GM18508 (cell line): ENCODE results near the gene GNAO1.

Experiments
- ATAC-seq: cut with Tn5 transposase; IDR thresholded peaks from one replicate; pipeline ENCODE4 v1.9.1; 2021; ENCODE audit warnings: moderate number of reproducible peaks; ENCODE audit not compliant: insufficient read depth, unreplicated experiment

The GNAO1 gene

DNA sequence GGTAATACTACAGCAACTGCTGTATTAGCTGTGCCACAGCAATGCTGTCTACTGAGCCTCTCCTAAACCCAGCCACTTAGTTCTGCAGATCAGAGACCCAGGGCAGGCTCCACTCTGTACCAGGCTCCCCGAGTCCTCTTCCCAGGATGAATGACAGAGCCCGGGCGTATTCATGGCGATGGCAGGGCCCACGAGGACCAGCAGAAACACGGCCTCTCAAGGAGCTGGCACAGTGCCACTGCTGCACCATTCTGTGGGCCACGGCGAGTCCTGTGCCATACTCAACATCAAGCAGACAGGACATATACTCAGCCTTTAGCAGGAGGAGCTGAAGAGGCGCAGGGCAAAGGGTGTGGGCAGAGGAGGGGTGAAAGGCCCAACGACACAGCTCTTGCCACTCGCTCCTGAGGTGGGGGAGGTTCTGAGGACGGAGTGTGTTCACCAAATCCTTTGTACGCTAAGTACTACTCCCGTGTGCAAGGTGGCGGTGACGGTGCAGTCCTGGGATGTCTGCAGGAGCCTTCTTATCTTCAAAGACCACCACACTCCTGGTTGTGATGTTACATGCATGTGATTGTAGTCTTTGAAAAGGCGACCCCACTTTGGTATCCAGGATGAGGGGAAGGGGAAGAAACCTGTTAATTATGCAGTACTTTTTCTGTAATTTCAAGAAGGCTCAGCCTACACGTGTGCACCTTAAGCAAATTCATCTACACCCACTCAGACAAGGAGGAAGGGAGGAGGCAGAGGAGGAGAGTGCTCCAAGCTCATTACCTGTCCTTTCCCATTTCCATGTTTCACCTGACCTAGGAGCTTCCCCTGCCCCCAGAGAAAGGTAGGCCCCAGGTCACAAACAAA is 136.0 kb downstream of the GNAO1 start:
- ATAC-seq: no peak

DNA sequence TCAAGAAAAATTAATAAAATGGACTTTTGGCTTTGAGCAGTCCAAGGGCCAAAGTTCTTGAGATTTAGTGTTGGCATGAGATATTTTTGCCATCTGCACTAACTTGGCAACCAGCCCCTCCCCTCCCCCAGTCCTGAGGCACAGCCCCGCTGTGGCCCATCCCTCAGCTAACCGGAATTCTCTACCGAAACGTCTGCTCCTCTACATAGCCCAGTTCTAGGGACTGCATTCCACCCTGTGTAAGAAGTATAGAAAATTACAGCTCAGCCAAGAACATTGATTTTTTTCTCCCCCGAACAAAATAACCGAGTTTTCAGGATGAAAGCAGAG is 136.6 kb downstream of the GNAO1 start:
- ATAC-seq: no peak

DNA sequence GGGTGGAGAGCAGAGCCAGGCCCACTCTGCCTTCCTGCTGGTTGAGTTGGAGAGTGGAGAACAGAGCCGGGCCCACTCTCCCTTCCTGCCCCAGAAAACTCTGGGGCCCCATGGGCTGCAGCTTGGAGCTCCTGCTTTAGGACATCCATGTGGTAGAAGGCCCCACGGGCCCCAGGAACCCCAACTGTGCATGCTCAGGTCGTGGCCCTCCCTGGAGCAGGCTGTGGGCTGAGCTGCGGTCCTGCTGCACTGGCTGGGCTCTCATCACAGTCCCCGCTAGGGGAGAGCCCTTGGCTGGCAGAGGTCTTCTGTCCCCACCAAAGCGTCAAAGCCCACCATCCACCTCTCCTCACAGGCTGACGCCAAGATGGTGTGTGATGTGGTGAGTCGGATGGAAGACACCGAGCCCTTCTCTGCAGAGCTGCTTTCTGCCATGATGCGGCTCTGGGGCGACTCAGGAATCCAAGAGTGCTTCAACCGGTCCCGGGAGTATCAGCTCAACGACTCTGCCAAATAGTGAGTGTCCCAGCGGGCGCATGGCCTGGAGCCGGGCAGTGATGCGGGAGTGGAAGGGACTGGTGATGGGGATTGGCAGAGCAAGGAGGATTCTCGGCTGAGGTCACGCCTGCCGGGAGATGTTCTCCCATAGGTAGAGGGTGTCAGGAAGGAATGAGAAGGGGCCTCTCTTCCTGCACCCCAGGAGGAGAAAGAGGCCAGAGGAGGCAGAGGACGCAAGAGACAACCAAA is 137.2 kb downstream of the GNAO1 start:
- no peak for ATAC-seq

DNA sequence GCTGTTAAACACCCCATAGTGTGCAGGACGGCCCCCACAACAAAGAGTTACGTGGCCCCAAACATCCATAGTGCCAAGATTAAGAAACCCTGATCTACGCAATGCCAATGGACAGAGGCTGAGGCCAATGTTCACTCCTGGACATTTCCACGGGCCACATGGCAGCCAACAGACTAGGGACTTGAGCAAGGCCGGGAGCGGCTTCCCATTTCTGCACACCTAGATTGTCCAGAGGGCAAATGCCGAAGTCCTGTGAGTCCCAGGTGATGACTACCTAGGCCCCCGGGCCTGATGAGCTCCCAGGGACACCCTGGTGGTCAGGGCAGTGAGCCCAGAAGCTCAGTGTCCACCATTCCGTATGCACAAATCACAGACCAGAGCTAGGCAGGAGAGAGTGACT is 138.6 kb downstream of the GNAO1 start:
- ATAC-seq: no peak

DNA sequence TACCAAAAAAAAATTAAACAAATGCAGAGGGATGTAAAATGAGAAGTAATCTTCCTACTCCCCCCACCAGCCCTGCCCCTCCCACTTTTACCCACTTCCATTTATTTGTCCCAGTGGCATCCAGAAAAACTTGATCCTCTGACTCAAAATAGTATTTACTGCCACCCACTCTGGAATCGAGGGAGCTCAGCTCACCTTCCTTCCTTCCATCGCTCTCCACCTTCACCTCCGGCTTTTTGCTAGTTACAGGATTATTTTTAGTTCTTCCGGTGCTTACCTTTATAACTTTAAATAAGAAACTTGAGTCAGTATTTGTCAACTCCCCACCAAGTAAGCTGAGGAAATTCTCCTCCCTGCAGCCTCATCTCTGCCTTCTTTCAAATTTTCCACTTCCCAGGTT is 139.2 kb downstream of the GNAO1 start:
- ATAC-seq: no peak

DNA sequence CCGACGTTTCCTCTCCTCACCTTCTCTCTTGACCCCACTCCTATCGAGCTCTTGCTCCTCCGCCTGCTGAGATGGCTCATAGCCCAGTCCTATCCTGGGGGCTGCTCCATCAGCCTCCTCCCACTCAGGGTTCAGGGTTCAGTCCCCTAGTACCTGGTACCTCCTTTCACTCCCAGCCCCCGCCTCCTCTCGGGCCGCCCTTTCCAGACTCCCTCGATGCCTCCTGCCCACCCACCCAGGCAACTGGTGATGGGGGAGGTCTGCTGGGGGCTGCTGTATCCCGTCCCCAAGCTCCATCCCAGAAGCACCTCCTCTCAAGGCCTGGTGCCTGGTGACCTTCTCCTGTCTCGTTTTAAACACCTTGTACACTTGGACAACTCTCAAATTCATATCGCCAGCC is 140.1 kb downstream of the GNAO1 start:
- no peak for ATAC-seq

DNA sequence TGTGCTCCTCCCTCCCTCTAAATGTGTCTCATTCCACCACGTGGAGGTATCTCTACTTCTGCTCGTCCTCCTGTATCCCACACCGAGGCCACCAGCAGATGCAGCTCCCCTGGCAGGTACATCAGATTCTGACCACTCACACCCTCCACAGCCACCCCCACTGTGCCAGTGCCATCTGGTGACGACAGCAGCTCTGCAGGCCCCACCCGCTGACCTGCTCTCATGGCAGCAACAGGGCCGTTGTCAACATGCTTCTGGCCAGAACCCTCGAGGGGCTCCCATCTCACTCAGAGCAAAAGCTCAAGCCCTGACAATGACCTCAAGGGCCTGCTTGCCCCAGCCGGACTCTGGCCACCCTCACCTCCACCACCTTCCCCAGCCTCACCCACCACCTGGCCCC is 140.6 kb downstream of the GNAO1 start:
- ATAC-seq: no peak

DNA sequence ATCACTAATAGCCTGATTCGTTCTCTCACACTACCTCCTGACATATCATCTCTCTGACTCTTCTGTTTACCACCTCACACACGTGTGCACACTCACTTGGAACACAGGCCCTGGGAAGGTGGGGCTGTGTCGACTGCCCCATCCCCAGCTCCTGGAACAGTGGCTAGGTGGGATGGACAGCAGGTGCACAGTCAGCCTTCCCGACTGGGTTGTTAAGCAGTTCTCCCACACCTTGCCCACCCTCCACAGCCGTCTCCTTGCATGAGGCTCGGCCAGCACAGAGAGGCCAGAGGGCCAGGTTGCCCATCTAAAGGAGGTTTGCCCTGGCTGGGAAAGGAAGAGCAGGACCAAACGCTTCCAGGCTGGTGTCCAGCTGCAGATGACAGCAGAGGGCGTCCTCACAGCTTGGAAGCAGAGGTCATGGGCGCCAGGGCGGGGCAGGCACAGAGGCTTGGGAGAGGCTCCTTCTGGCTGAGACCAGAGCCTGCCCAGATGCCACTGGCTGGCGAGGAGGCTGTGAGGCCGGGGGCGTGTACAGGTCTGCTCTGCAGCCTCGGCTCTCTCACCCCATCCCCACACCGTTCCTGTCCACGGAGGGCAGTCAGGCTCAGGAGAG is 141.3 kb downstream of the GNAO1 start:
- ATAC-seq: no peak

DNA sequence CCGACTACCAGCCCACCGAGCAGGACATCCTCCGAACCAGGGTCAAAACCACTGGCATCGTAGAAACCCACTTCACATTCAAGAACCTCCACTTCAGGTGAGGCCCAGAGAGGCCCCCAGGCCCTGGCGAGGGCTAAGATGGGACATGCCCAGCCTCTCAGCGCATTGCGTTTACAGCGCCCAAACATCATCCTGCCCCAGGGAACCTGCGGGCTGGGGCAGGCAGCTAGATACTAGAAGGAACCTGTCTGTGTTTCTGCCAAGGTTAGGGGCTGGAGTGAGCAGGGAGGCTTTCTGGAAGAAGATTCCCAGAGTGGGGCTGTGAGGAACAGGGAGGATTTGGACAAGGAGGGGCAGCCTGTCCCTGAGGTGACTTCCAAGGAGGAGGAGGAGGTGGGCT is 143.5 kb downstream of the GNAO1 start:
- ATAC-seq: no peak

DNA sequence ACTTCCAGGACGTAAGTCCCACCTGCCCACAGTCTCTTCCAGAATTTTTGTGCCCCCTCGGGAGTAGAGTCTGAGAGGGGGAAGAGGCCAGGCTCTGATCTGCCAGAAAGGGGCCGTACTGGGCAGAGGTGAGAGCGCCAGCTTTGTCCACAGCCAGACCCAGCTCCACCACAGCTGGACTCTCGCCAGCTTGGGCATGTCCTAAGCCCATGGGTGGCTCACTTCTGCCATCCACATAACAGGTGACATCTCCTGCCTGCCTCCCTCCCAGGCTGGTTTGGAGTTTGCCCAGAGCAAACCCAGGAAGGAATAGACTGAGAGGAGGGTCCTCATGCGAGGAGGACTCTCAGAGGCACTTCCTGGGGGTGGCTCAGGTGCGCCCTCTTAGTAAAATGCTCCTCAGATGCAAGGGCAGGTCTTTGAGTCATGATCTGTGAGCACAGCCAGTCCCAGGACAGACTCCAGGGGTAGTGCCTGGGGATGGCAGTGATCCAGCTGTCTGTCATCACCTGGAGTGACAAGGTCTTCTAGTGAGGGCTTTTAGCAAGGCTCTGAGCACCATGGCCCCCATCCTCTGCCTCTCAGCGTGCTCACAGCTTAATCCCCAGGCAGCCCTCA is 144.9 kb downstream of the GNAO1 start:
- ATAC-seq: no peak

DNA sequence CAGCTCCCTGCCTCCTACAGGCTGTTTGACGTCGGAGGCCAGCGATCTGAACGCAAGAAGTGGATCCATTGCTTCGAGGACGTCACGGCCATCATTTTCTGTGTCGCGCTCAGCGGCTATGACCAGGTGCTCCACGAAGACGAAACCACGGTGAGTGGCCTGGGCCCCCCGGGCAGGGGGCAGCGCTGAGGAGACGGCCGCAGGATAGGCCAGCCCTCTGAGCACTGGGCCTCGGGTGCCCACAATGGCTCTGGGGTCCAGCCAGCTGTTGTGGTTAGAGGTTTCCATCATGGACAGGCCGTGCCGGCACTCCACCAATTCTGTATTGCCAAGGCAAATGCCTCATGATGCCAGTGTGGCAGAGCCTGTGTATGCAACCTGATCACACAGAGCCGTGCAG is 145.4 kb downstream of the GNAO1 start:
- no peak for ATAC-seq

DNA sequence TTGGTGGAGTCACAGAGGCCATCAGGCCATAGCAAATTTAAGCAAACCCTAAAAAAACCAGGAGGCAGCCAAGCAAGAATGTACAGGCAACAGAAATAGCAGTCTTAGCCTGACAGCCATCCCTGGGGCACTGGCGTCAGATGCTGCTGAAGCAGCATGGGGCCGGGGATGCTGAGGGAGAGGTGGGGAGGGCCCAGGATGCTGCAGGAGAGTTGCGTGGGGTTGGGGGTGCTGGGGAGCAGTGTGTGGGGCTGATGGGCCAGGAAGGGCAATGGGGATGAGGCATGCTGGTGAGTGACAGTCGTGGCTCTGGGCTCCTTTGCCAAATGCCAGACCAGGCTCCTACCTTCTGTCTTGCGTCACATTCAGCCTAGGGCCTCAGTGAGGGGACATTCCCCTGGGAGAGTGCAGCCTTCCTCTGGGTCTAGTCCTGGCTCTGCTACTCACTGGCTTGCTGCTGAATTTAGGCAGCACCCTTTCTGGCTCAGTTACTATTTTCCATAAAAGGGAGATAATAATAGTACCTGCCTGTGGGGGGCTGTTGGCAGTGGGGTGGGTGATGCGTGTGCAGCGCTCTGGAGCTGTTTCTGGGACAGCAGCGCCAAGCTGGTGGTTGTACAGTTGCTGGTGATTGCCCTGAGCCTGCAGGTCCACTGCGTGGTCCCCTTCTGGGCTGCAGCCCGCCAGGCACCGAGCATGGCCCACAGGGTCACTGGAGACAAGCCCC is 146.0 kb downstream of the GNAO1 start:
- no peak for ATAC-seq

DNA sequence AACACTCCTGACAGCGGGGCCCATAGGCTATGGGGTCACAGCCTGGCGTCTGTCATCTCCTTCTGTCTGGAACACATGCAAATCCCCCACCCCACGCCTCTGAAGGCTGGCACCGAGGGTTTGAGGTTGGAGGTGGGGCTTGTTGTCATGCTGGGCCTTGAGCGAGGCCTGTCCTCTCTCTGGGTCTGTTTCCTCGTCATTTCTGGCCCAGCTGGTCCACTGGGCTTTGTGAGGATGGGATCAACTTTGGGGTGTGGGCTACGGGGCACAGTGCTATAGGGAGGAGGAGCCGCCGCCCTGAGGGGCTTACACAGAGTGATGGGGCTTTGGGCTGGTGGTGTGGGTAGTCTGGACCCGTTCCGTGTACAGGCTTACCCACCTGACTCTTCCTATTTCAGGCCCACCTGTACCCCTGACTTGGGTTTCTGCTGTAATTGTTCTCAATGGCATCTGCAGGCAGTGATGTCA is 146.6 kb downstream of the GNAO1 start:
- ATAC-seq: no peak

DNA sequence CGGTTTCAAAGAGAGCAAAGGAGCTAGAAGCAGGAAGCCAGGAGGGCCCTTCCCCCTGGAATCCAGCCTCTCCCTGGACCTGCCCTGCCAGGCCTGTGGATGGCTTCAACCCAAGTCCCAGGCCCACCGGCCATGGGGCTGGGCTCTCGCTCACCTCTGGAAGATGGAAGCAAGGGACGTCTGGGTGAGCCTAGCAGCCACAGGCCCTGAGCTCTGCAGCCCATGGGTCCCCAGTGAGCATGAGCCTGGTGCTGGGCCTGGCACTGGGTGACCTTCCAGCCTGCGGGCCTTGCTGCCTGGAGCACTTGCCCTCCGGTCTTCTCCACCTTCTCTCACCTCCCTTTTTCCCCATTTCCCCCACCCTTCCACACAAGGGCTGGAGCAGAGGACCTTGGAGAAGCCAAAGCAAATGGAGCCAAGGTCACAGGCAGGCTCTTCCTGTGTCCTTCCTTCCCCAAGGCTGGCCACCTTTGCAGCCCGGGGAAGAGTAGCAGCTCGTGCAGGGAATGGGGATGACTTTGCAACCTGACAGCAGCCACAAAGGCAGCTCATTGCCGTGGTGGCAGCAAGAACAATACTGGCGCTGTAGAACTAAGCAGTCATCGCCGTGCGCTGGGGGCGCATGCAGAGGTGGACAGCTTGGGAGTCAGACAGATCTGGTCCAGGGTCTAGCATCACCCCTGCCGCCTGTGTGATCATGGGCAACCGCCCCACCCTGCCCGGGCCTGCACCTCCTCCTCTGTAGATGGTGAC is 147.5 kb downstream of the GNAO1 start:
- no peak for ATAC-seq

DNA sequence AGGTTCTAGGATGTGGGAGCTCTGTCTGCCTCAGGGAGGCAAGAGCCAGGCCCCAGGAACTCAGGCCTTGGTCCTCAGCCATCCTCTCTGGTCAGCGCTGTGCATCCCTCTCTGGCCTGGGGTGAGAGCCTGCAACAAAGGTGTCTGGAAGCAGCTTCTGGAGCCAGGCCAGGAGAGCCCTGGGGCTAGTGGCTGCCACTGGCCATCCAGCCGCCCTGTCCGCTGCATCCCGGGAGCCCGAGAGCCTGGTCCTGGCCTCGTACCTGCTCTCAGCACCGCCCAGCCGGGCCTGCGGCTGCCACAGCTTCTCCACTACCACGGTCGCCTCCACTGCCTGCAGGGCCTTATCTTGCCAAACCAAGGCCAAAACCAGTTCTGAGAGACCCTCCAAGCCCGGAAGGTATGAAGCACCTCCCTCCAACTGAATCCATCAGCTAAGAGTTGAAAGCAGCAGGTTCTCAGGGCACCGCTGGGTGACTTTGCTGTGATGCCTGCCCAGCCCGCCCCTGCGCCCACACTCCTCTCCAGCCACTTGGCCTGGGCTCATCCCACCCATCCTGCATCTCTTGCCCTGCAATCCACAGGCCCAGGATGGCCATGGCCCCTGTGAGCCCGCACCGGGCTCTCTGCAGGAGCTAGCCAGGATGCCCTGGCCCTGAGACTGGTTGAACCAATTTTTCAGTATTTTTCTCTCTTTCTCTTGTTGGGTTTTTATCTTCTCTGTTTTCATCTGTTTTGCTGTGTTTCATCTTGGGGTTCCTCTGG is 148.3 kb downstream of the GNAO1 start:
- no peak for ATAC-seq

DNA sequence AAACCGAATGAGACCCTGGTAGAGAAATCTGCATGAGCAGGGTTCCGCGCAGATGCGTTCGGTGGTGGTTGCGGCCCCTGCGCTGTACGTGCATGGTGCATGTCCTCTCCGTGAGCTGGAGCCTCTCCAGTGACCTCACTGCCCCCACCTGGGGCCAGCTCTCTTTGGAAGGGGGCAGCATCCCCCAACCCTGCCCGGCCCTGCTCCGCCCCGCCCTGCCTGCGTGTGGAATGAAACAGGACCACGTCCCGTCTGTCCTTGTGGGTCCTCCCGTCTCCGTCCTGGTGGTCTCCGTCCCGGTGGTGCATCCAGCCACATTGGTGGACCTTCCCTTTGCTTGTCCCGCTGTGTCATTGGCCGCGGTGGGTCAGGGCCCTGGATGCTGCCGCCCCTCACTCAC is 149.1 kb downstream of the GNAO1 start:
- ATAC-seq: no peak

DNA sequence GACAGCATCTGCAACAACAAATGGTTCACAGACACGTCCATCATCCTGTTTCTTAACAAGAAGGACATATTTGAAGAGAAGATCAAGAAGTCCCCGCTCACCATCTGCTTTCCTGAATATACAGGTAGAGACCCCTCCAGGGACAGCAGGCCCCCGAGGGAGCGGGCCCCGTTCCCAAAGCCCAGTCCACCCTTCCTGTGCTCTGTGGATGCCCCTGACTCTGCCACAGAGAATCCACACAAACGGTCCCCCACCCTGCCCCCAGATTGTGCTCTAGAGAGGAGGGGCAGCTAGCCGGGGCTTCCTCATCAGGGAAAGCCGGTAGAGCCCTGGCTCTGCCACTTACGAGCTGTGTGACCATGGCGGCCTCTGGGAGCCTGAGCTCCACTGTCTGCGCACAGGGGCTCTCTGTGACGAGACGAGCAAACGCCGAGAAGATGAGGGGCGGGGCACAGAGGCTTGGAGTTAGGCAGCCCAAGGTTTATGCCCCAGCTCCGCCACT is 149.6 kb downstream of the GNAO1 start:
- no peak for ATAC-seq

DNA sequence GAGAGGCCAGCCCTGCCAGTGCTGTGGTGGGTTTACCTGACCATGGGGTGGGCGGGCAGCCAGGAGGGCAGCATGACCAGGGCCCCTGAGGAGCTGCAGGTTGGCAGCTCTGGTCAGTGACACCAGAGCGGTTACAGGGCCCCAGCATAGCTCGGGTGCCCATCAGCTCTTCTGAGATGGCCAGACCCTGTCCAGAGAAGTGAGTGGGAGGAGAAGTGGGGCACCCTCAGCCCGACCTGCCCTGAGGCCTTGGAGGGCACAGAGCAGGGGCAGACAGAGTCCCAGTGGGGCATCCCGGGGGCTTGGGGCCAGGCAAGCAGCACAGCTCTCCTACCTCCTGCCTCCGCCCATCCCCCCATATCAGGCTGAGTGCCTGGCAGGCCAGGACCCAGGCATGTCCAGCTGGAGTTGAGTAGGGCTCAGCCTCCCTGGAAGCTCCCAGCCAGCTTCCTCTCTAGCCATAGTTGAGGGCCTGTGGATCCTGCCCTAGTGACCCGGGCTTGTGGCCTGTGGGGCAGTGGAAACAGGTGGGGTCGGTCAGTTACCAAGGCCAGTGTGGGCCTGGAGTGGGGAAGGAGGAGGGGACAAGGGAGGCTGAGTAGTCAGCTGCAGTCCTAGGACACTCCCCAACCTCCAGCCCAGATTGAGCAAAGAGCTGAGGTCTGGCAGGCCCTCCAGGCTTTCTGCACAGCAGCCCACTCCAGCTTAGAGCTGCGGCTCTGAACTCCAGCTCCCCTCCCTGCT is 150.5 kb downstream of the GNAO1 start:
- no peak for ATAC-seq
